ENCODE results near the gene ATXN10. TPM values are rescaled to one million over a fixed set of nuclear protein-coding genes. Genes with fewer than 3 reads are reported as not detected.

ATXN10 gene
- total and polyA plus RNA-seq, 2 experiments from 2014 or later: 99.0 to 163 TPM

DNA sequence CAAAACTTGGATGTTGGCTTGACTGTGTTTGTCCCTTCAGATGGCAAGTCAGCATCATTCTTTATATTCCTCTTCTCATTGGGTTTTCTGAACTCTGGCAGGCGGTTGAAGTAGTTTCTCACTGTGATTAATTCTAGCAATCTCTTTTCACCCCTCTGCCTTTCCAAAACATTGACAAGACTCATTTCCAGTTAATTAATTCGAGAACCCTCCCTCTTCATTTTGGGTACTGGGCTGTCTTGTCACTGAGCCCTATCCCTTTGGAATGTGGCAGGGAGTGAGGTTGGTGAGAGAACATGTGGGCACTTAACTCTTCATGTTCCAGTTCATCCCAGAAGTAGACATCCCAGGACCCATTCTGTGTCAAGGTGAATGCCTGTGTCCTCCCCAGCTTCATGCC is 172.4 kb downstream of the ATXN10 start (continued):
- no peak for TF ChIP-seq ETS1 (IDR thresholded peaks at IDR 0.05)
- TF ChIP-seq, protein P1, sequence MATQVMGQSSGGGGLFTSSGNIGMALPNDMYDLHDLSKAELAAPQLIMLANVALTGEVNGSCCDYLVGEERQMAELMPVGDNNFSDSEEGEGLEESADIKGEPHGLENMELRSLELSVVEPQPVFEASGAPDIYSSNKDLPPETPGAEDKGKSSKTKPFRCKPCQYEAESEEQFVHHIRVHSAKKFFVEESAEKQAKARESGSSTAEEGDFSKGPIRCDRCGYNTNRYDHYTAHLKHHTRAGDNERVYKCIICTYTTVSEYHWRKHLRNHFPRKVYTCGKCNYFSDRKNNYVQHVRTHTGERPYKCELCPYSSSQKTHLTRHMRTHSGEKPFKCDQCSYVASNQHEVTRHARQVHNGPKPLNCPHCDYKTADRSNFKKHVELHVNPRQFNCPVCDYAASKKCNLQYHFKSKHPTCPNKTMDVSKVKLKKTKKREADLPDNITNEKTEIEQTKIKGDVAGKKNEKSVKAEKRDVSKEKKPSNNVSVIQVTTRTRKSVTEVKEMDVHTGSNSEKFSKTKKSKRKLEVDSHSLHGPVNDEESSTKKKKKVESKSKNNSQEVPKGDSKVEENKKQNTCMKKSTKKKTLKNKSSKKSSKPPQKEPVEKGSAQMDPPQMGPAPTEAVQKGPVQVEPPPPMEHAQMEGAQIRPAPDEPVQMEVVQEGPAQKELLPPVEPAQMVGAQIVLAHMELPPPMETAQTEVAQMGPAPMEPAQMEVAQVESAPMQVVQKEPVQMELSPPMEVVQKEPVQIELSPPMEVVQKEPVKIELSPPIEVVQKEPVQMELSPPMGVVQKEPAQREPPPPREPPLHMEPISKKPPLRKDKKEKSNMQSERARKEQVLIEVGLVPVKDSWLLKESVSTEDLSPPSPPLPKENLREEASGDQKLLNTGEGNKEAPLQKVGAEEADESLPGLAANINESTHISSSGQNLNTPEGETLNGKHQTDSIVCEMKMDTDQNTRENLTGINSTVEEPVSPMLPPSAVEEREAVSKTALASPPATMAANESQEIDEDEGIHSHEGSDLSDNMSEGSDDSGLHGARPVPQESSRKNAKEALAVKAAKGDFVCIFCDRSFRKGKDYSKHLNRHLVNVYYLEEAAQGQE (IDR thresholded peaks at IDR 0.05; ENCODE audit: unreplicated experiment): no peak
- TF ChIP-seq ZNF114 (CRISPR knock-in tag; IDR thresholded peaks at IDR 0.05): no peak
- no peak for TF ChIP-seq ZNF331 (CRISPR knock-in tag; IDR thresholded peaks at IDR 0.05; ENCODE audit: low read depth)

- Histone ChIP-seq H4K20me1 (replicated peaks; ENCODE audit: insufficient read depth) (0 out of 2 replicates have a peak, but pooled peaks cover 5% of the 10 kb centered on the region), H3K4me2 (peak overlapping the region; percentile 58), H3F3A (replicated peaks; ENCODE audit: low read depth) (no peaks in the 10 kb centered on the region), H3K9me2 (ENCODE audit: insufficient read depth) (no peaks in the 10 kb centered on the region), H3K4me1 (ENCODE audit: insufficient read depth) (peaks cover 30% of the 10 kb centered on the region), H3K4me3 (peak overlapping the region; percentile 12; the same call in 1 of the 2 replicates), H3K27me3 (ENCODE audit: insufficient read depth) (no peaks in the 10 kb centered on the region), H2AFZ (no peak overlapping the region), H3K79me2 (replicated peaks; ENCODE audit: insufficient read depth) (no peaks in the 10 kb centered on the region), H3K36me3 (ENCODE audit: insufficient read depth) (no peaks in the 10 kb centered on the region), H3K27ac (ENCODE audit: low read depth) (peak overlapping the region; percentile 27; the same call in 1 of the 2 replicates)
- Mint-ChIP-seq H3K4me1 (peaks cover 51% of the 10 kb centered on the region), H3K9me3 (no peaks in the 10 kb centered on the region), H3K36me3 (ENCODE audit: low read depth) (peaks cover 10% of the 10 kb centered on the region; the same call in 2 of the 3 replicates), H3K27me3 (ENCODE audit: insufficient read depth, low read depth, poor library complexity) (peaks cover 7% of the 10 kb centered on the region), H3K27ac (peak overlapping the region; percentile 86), H3K4me3 (peak overlapping the region; percentile 61)
- ATAC-seq: peak; percentile 86
- no peak for TF ChIP-seq JUNB (IDR thresholded peaks at IDR 0.05; ENCODE audit: unreplicated experiment)
- DNase-seq (ENCODE audit: low spot score): peak; percentile 57
Observed at GRCh38 chr22:45845076-45845487, 173.4 kb downstream of the ATXN10 start.

DNA sequence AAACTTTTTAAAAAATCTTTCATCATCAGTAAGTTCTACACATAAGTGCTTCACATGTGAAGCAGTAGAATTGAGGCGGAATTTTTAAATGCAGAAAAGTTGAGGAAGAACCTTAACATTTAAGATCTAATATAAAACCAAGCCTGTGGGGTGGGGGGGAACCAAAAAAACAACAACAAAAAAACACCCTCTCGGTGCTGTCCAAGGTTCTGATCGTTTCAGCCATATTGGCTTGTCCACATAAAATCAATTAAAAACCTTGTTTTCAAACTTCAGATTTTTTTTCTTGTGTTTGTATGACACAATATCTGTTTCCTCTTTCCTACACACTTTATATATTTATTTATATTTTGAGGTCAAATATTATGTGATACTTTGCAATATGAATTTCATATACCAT is 175.3 kb downstream of the ATXN10 start:
- Histone ChIP-seq H3K4me3 (no peak overlapping the region), H4K20me1 (replicated peaks; ENCODE audit: insufficient read depth) (0 out of 2 replicates have a peak, but pooled peaks cover 5% of the 10 kb centered on the region), H3F3A (replicated peaks; ENCODE audit: low read depth) (no peaks in the 10 kb centered on the region), H3K9me2 (ENCODE audit: insufficient read depth) (no peaks in the 10 kb centered on the region), H2AFZ (no peak overlapping the region), H3K27me3 (ENCODE audit: insufficient read depth) (no peaks in the 10 kb centered on the region), H3K79me2 (replicated peaks; ENCODE audit: insufficient read depth) (no peaks in the 10 kb centered on the region), H3K4me2 (no peak overlapping the region), H3K36me3 (ENCODE audit: insufficient read depth) (0 out of 2 replicates have a peak, but pooled peaks cover 5% of the 10 kb centered on the region), H3K27ac (ENCODE audit: low read depth) (no peak overlapping the region), H3K4me1 (ENCODE audit: insufficient read depth) (peaks cover 30% of the 10 kb centered on the region)
- Mint-ChIP-seq H3K4me3 (no peak overlapping the region), H3K4me1 (peaks cover 49% of the 10 kb centered on the region), H3K27ac (0 out of 2 replicates have a peak overlapping the region, but pooled peaks have one; percentile 4), H3K27me3 (ENCODE audit: insufficient read depth, low read depth, poor library complexity) (peaks cover 10% of the 10 kb centered on the region), H3K9me3 (peaks cover 2% of the 10 kb centered on the region; the same call in 2 of the 3 replicates), H3K36me3 (ENCODE audit: low read depth) (peaks cover 24% of the 10 kb centered on the region)
- ATAC-seq: no peak
- DNase-seq (ENCODE audit: low spot score): peak; percentile 52
- TF ChIP-seq NANOG (IDR thresholded peaks at IDR 0.05; ENCODE audit: borderline replicate concordance): no peak
- no peak for TF ChIP-seq ETS1 (IDR thresholded peaks at IDR 0.05)
- TF ChIP-seq EZH2phosphoT487 (IDR thresholded peaks at IDR 0.05; ENCODE audit: unreplicated experiment): no peak
- no peak for TF ChIP-seq CTCF (conservative IDR thresholded peaks at IDR 0.05; ENCODE audit: low read depth in 2 of 2)
- no peak for TF ChIP-seq ZNF114 (CRISPR knock-in tag; IDR thresholded peaks at IDR 0.05)
- no peak for TF ChIP-seq POLR2AphosphoS5 (IDR thresholded peaks at IDR 0.05; ENCODE audit: low read depth)
- TF ChIP-seq, protein P1 (IDR thresholded peaks at IDR 0.05; ENCODE audit: unreplicated experiment): peak; percentile 77

All from GM23338 (cell line).